HCT116 (cell line): ENCODE results near the gene HTR3A. TPM values are rescaled to one million over a fixed set of nuclear protein-coding genes. Genes with fewer than 3 reads are reported as not detected.

Source experiments
- ATAC-seq: fragments of 200-7000 bp; cut with Tn5 transposase; 2 replicates; pipeline ENCODE4 v1.9.1; 2020; ENCODE audit warnings: mild to moderate bottlenecking, moderate library complexity
- BruUV-seq: library from RNA; stranded (reverse); fragments of 400-500 nt; replicated peaks from 2 replicates; lab custom pipeline; 2021; lab: Mats Ljungman, UMichigan
- CTCF ChIA-PET: fragments of 300-600 bp; sonication (Branson Sonifier 250); formaldehyde crosslinking; loops from one replicate; lab custom pipeline; 2021; ENCODE audit warnings: antibody characterized with exemption; lab: Charles Lee
- POLR2A ChIA-PET: fragments of 300-600, 350-600 bp; sonication (Branson Sonifier 250); formaldehyde crosslinking; loops from one replicate; lab custom pipeline; 2021; ENCODE audit warnings: antibody characterized with exemption; lab: Charles Lee
- RAD21 ChIA-PET, 2 experiments: fragments of 300-600 bp; sonication (Branson Sonifier 250); formaldehyde crosslinking; loops; one replicate each; lab custom pipeline; 2023; ENCODE audit warnings: low total read pairs in 2 of 2; ENCODE audit not compliant: uncharacterized antibody in 2 of 2, unreplicated experiment in 2 of 2, low non-redundant PET in 1 of 2; lab: Charles Lee
- DNase-seq: peaks from one replicate; pipeline ENCODE4 v3.0.0-alpha.2; 2010; ENCODE audit warnings: low read depth, low spot score
- H2AFZ ChIP-seq: fragments of 200-600 bp; shearing (Covaris generic), sonication (generic); 2 replicates; pipeline ENCODE4 v1.6.1; 2017; ENCODE audit warnings: low read depth, mixed run types, mixed read lengths, antibody characterized with exemption, low read length; ENCODE audit not compliant: poor library complexity, severe bottlenecking
- H3K27ac ChIP-seq: 2 replicates; pipeline ENCODE4 v1.5.1; 2012; ENCODE audit warnings: low read depth, low read length
- H3K27me3 ChIP-seq: fragments of 200-600 bp; sonication (generic); 2 replicates; pipeline ENCODE4 v1.6.1; 2016; ENCODE audit warnings: mixed run types, low read length, mixed read lengths; ENCODE audit not compliant: insufficient read depth
- H3K36me3 ChIP-seq, 2 experiments: fragments of 200-500 bp in 1 of 2; fragments of 200-600 bp in 1 of 2; sonication (Bioruptor generic) in 1 of 2; sonication (generic) in 1 of 2; 2 replicates each; pipeline versions ENCODE4 v1.5.1 to v1.6.1; 2014 to 2016; ENCODE audit warnings: low read length in 2 of 2, inconsistent platforms in 1 of 2, mixed read lengths in 1 of 2, mixed run types in 1 of 2; ENCODE audit not compliant: insufficient read depth in 2 of 2, control insufficient read depth in 1 of 2
- H3K4me1 ChIP-seq, 2 experiments: fragments of 200-600 bp in 1 of 2; sonication (generic) in 1 of 2; 2 replicates each; pipeline versions ENCODE4 v1.5.1 to v1.6.1; 2012 to 2017; ENCODE audit warnings: low read length in 2 of 2, inconsistent platforms in 1 of 2, mild to moderate bottlenecking in 1 of 2, mixed read lengths in 1 of 2, mixed run types in 1 of 2, moderate library complexity in 1 of 2; ENCODE audit not compliant: insufficient read depth in 2 of 2, control insufficient read depth in 1 of 2
- H3K4me2 ChIP-seq: fragments of 200-600 bp; sonication (generic); 2 replicates; pipeline ENCODE4 v1.6.1; 2017; ENCODE audit warnings: mixed run types, low read length, mixed read lengths
- H3K4me3 ChIP-seq, 2 experiments: fragments of 200-600 bp in 1 of 2; sonication (generic) in 1 of 2; replicated peaks in 1 of 2; 2 replicates each; pipeline ENCODE4 v1.5.1; 2011 to 2016; ENCODE audit warnings: low read length in 2 of 2, control low read depth in 1 of 2, low read depth in 1 of 2, mild to moderate bottlenecking in 1 of 2, mixed read lengths in 1 of 2, mixed run types in 1 of 2
- H3K79me2 ChIP-seq: fragments of 200-600 bp; sonication (generic); 2 replicates; pipeline ENCODE4 v1.6.1; 2017; ENCODE audit warnings: mild to moderate bottlenecking, mixed run types, low read length, moderate library complexity, mixed read lengths; ENCODE audit not compliant: insufficient read depth
- H3K9ac ChIP-seq: fragments of 200-600 bp; sonication (generic); 2 replicates; pipeline ENCODE4 v1.6.1; 2016; ENCODE audit warnings: low read length, mixed read lengths
- H3K9me2 ChIP-seq: fragments of 200-600 bp; sonication (generic), shearing (Covaris generic); 2 replicates; pipeline ENCODE4 v1.6.1; 2017; ENCODE audit warnings: mixed run types, mild to moderate bottlenecking, moderate library complexity; ENCODE audit not compliant: insufficient read depth
- H3K9me3 ChIP-seq, 2 experiments: fragments of 200-500 bp in 1 of 2; fragments of 200-600 bp in 1 of 2; sonication (Bioruptor generic) in 1 of 2; sonication (generic) in 1 of 2; 2 replicates each; pipeline ENCODE4 v1.6.1; 2014 to 2017; ENCODE audit warnings: low read length in 2 of 2, mixed read lengths in 2 of 2, inconsistent platforms in 1 of 2, low read depth in 1 of 2, mild to moderate bottlenecking in 1 of 2, mixed run types in 1 of 2, moderate library complexity in 1 of 2; ENCODE audit not compliant: control insufficient read depth in 1 of 2, insufficient read depth in 1 of 2
- H4K20me1 ChIP-seq: fragments of 200-600 bp; sonication (generic), shearing (Covaris generic); 2 replicates; pipeline ENCODE4 v1.6.1; 2017; ENCODE audit warnings: mixed run types, mild to moderate bottlenecking, moderate library complexity; ENCODE audit not compliant: insufficient read depth
- EGR1 ChIP-seq: IDR thresholded peaks from 2 replicates; pipeline ENCODE4 v1.6.1; 2012; ENCODE audit warnings: low read depth
- EZH2 ChIP-seq: fragments of 200-600 bp; sonication (generic); IDR thresholded peaks from 2 replicates; pipeline ENCODE4 v1.6.1; 2017; ENCODE audit warnings: antibody characterized with exemption, mixed run types
- EZH2phosphoT487 ChIP-seq: fragments of 200-600 bp; IDR thresholded peaks from 2 replicates; pipeline ENCODE4 v1.6.1; 2018; ENCODE audit warnings: antibody characterized with exemption, borderline replicate concordance
- FOSL1 ChIP-seq: IDR thresholded peaks from 2 replicates; pipeline ENCODE4 v1.6.1; 2012; ENCODE audit warnings: low read depth
- POLR2AphosphoS5 ChIP-seq: IDR thresholded peaks from 2 replicates; pipeline ENCODE4 v1.6.1; 2011; ENCODE audit warnings: mild to moderate bottlenecking, low read depth, low read length, moderate library complexity
- SP1 ChIP-seq: IDR thresholded peaks from 2 replicates; pipeline ENCODE4 v1.6.1; 2012; ENCODE audit warnings: low read depth
- YY1 ChIP-seq: IDR thresholded peaks from 2 replicates; pipeline ENCODE4 v1.6.1; 2011; ENCODE audit warnings: low read length, low read depth, moderate library complexity, mild to moderate bottlenecking; ENCODE audit not compliant: insufficient replicate concordance; ENCODE audit errors: extremely low read depth
- intact Hi-C: fragments of 100-400 bp; cut with micrococcal nuclease; formaldehyde crosslinking; loops from 2 replicates; pipeline ENCODE4 v1.10.0; 2022
- total RNA-seq: library from RNA; stranded (reverse); gene quantifications from one replicate; pipeline ENCODE4 v1.2.1, GENCODE V29; 2021; ENCODE audit not compliant: unreplicated experiment
- TF ChIP-seq, protein P1 (sequence below): IDR thresholded peaks from 2 replicates; pipeline ENCODE4 v1.6.1; 2012
- TF ChIP-seq, protein P2 (sequence below): IDR thresholded peaks from 2 replicates; pipeline ENCODE4 v1.6.1; 2012

HTR3A gene
- total RNA-seq, 1 experiment from 2014 or later: 0.12 TPM

DNA sequence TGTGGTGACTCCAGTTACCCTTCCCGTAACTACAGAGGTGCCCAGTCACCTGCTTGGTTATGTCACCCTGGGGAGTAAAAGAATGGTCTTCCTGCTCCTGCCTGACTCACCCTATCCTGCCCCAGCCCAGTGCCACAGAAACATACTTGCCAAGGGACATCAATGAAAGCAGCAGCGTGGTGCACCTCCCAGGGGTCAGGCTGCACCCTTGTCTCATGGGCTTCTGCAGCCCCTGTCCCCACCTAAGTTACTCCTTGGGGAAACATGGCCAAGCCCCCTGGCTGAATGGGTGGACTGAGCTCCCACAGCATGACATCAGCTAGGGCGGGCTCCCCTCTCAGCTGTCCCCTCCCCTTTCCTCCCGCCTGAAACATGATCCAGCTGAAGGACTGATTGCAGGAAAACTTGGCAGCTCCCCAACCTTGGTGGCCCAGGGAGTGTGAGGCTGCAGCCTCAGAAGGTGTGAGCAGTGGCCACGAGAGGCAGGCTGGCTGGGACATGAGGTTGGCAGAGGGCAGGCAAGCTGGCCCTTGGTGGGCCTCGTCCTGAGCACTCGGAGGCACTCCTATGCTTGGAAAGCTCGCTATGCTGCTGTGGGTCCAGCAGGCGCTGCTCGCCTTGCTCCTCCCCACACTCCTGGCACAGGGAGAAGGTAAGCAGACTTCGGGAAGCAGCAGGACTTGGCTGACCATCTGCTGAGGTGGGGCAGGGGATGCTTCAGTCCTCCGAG is at the start of gene HTR3A (continued):
- TF ChIP-seq POLR2AphosphoS5 (peak; percentile 32; the same call in 1 of the 2 replicates), FOSL1 (0 out of 2 replicates have a peak, but pooled peaks have one; percentile 16), EZH2 (no peak), EGR1 (no peak), SP1 (peak; percentile 35)
- TF ChIP-seq, protein P1, sequence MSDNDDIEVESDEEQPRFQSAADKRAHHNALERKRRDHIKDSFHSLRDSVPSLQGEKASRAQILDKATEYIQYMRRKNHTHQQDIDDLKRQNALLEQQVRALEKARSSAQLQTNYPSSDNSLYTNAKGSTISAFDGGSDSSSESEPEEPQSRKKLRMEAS: peak; percentile 95
- TF ChIP-seq, all 23 proteins: peak for 8

DNA sequence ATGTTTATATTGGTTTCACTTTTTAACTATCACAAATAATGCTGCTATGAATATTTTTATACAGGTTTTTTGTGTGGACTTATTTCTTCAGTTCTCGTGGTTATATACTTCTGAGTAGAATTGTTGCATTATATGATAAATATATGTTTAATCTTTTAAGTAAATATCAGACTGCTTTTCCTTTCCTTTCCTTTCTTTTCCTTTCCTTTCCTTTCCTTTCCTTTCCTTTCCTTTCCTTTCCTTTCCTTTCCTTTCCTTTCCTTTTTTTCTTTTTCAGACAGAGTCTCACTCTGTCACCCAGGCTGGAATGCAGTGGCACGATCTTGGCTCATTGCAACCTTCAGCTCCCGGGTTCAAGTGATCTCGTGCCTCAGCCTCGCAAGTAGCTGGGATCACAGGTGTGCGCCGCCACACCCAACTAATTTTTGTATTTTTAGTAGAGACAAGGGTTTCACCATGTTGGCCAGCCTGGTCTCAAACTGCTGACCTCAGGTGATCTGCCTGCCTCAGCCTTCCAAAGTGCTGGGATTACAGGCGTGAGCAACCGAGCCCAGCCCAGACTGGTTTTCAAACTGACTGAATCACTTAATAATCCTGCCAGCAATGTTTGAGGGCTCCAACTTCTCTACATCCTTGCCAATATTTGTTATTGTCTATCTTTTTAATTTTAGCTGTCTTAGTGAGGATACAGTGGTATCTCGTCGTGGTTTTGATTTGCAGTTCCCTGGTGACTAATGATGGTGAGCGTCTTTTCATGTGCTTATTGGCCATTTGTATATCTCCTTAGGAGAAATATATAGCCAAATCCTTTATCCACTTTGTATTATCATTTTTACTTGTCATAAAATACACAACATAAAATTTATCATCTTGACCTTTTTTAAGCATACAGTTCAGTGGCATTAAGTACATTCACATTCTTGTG is 48.4 kb upstream of the HTR3A start:
- TF ChIP-seq, protein P2, sequence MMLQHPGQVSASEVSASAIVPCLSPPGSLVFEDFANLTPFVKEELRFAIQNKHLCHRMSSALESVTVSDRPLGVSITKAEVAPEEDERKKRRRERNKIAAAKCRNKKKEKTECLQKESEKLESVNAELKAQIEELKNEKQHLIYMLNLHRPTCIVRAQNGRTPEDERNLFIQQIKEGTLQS: no peak
- TF ChIP-seq EZH2phosphoT487 (no peak), FOSL1 (no peak), EZH2 (no peak), YY1 (no peak)
- H3K36me3 ChIP-seq: no peaks in the 10 kb centered on the region
- peak; percentile 77 for ATAC-seq
- H2AFZ ChIP-seq: peak overlapping the region; percentile 65
- intact Hi-C loops: no loop called here
- H3K27ac ChIP-seq: no peak overlapping the region
- peak overlapping the region; percentile 72 for H3K4me2 ChIP-seq
- ChIA-PET RAD21 (no interaction called here), POLR2A (no interaction called here), CTCF (no interaction called here)
- no peaks in the 10 kb centered on the region for H3K9me3 ChIP-seq
- H3K4me1 ChIP-seq: peaks cover 0 to 11% of the 10 kb centered on the region in 2 experiments; a peak in 2 of 4 replicates
- H4K20me1 ChIP-seq: no peaks in the 10 kb centered on the region
- DNase-seq: no peak
- peak overlapping the region; percentile 8 to 42; a peak in 3 of 4 replicates for H3K4me3 ChIP-seq
- H3K9ac ChIP-seq: no peak overlapping the region
- H3K27me3 ChIP-seq: no peaks in the 10 kb centered on the region
- no peaks in the 10 kb centered on the region for H3K79me2 ChIP-seq
- H3K9me2 ChIP-seq: no peaks in the 10 kb centered on the region
- no TSS peak for BruUV-seq
